ENCODE data around the gene CDPF1. TPM values are rescaled to one million over a fixed set of nuclear protein-coding genes. Genes with fewer than 3 reads are reported as not detected.

The CDPF1 gene
- total RNA-seq, 2 experiments from 2014 or later = 15.4 to 17.4 TPM

DNA sequence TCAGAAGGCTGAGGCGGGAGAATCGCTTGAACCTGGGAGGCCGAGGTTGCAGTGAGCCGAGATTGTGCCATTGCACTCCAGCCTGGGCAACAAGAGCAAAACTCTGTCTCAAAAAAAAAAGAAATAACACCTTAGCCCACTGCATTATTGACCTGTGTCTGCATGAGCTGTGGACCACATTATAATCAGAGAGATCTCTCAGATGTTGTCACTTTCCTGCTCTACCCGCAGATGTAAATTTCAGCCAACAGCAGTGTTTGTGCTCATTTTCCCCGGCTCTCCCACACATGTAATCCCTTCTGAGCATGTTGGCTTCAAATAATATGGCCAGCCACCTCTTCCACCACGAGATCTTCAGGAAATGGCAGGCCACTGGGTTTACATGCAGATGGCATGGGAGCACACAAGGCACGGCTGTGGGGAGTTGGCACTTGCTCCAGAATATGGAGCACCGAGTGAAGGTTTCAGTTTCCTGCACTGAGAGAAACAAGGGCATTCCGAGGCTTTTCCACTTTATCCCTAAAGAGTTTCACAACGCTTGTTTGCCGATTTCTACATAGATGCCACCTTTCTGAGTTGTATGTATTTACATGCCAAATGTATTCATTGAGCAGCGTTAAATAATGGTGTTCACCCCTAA lies 19.7 kb downstream of the CDPF1 start:
- POLR2A ChIA-PET = no interaction called here
- DNase-seq (ENCODE audit: low spot score) = no peak
- CTCF ChIA-PET (ENCODE audit: unreplicated experiment) = no interaction called here
- Histone ChIP-seq H3K79me2 (ENCODE audit: insufficient read depth, low read depth, low read length) (no peaks in the 10 kb centered on the region), H3K9me3 (ENCODE audit: low read length) (no peaks in the 10 kb centered on the region), H2AFZ (ENCODE audit: low read length) (no peak overlapping the region), H4K20me1 (ENCODE audit: insufficient read depth, low read length) (no peaks in the 10 kb centered on the region), H3K4me1 (ENCODE audit: insufficient read depth, low read length, poor library complexity, severe bottlenecking) (peaks cover 8% of the 10 kb centered on the region), H3K4me2 (ENCODE audit: low read length) (no peak overlapping the region), H3K36me3 (ENCODE audit: insufficient read depth, low read length) (no peaks in the 10 kb centered on the region), H3K27ac (ENCODE audit: low read depth, low read length, poor library complexity, severe bottlenecking) (no peak overlapping the region), H3K4me3 (ENCODE audit: low read depth, low read length, poor library complexity, severe bottlenecking) (no peak overlapping the region), H3K9me2 (ENCODE audit: insufficient read depth, low read length) (no peaks in the 10 kb centered on the region)
- no peak for TF ChIP-seq EZH2phosphoT487 (IDR thresholded peaks at IDR 0.05; ENCODE audit: borderline replicate concordance, low read depth, low read length)
- TF ChIP-seq, protein P1, sequence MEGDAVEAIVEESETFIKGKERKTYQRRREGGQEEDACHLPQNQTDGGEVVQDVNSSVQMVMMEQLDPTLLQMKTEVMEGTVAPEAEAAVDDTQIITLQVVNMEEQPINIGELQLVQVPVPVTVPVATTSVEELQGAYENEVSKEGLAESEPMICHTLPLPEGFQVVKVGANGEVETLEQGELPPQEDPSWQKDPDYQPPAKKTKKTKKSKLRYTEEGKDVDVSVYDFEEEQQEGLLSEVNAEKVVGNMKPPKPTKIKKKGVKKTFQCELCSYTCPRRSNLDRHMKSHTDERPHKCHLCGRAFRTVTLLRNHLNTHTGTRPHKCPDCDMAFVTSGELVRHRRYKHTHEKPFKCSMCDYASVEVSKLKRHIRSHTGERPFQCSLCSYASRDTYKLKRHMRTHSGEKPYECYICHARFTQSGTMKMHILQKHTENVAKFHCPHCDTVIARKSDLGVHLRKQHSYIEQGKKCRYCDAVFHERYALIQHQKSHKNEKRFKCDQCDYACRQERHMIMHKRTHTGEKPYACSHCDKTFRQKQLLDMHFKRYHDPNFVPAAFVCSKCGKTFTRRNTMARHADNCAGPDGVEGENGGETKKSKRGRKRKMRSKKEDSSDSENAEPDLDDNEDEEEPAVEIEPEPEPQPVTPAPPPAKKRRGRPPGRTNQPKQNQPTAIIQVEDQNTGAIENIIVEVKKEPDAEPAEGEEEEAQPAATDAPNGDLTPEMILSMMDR (conservative IDR thresholded peaks at IDR 0.05; ENCODE audit: low read length) = no peak
- intact Hi-C loops (cut with micrococcal nuclease; ENCODE audit: unreplicated experiment) = no loop called here
- no TSS peak for BruUV-seq (replicated peaks)

DNA sequence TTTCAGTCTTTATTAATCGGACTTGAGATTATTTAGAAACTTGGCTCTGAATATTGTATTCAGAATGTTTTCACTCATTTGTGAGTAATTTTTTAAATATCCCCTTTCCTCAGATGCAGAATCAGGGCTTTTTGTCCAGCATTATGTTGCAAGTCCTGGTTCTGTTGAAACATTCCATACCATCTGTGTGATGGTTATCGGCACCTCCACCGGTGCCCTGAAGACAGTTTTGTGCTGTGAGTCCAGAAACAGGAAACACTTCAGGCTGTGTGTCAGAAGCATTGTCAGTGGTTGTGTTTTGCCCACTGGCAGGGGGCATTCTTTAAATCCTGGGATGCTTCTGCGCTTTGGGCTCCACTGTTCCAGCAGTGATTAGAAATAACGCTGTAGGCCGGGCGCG lies 20.4 kb downstream of the CDPF1 start:
- Histone ChIP-seq H3K4me2 (ENCODE audit: low read length) (no peak overlapping the region), H3K9me2 (ENCODE audit: insufficient read depth, low read length) (no peaks in the 10 kb centered on the region), H3K9me3 (ENCODE audit: low read length) (no peaks in the 10 kb centered on the region), H3K4me1 (ENCODE audit: insufficient read depth, low read length, poor library complexity, severe bottlenecking) (peaks cover 6% of the 10 kb centered on the region), H3K36me3 (ENCODE audit: insufficient read depth, low read length) (no peaks in the 10 kb centered on the region), H3K27ac (ENCODE audit: low read depth, low read length, poor library complexity, severe bottlenecking) (no peak overlapping the region), H2AFZ (ENCODE audit: low read length) (no peak overlapping the region), H4K20me1 (ENCODE audit: insufficient read depth, low read length) (no peaks in the 10 kb centered on the region), H3K79me2 (ENCODE audit: insufficient read depth, low read depth, low read length) (no peaks in the 10 kb centered on the region), H3K4me3 (ENCODE audit: low read depth, low read length, poor library complexity, severe bottlenecking) (no peak overlapping the region)
- no peak for TF ChIP-seq EZH2phosphoT487 (IDR thresholded peaks at IDR 0.05; ENCODE audit: borderline replicate concordance, low read depth, low read length)
- TF ChIP-seq, protein P1 (conservative IDR thresholded peaks at IDR 0.05; ENCODE audit: low read length) = no peak
- intact Hi-C loops (cut with micrococcal nuclease; ENCODE audit: unreplicated experiment) = no loop called here
- no peak for DNase-seq (ENCODE audit: low spot score)
- no TSS peak for BruUV-seq (replicated peaks)
- CTCF ChIA-PET (ENCODE audit: unreplicated experiment) = no interaction called here
- POLR2A ChIA-PET = no interaction called here

DNA sequence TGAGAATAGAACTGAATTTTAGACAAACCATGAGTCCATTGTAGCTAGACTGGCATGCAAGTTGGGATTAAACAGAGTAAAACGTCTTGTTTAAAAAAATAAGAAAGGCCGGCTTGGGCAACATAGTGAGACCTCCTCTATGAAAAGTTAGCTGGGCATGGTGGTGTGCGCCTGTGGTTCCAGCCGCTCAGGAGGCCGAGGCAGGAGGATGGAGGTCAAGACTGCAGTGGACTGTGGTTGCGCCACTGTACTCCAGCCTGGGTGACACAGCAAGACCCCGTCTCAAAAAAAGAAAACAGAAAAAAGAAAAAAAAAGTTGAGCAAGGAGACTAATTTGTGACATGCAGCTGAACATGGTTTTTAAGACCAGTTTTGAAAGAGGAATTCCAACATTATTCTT lies 23.5 kb downstream of the CDPF1 start:
- CTCF ChIA-PET (ENCODE audit: unreplicated experiment) = no interaction called here
- POLR2A ChIA-PET = interaction anchor here (1.3 kb wide), 1 partner anchor 10 kb away, joined by 4 read pairs; no protein-coding TSS in a partner anchor
- Histone ChIP-seq H2AFZ (ENCODE audit: low read length) (no peak overlapping the region), H3K79me2 (ENCODE audit: insufficient read depth, low read depth, low read length) (no peaks in the 10 kb centered on the region), H3K27ac (ENCODE audit: low read depth, low read length, poor library complexity, severe bottlenecking) (no peak overlapping the region), H3K4me1 (ENCODE audit: insufficient read depth, low read length, poor library complexity, severe bottlenecking) (no peaks in the 10 kb centered on the region), H4K20me1 (ENCODE audit: insufficient read depth, low read length) (no peaks in the 10 kb centered on the region), H3K4me3 (ENCODE audit: low read depth, low read length, poor library complexity, severe bottlenecking) (no peak overlapping the region), H3K9me3 (ENCODE audit: low read length) (no peaks in the 10 kb centered on the region), H3K9me2 (ENCODE audit: insufficient read depth, low read length) (no peaks in the 10 kb centered on the region), H3K4me2 (ENCODE audit: low read length) (no peak overlapping the region), H3K36me3 (ENCODE audit: insufficient read depth, low read length) (no peaks in the 10 kb centered on the region)
- BruUV-seq (replicated peaks) = no TSS peak
- no peak for TF ChIP-seq EZH2phosphoT487 (IDR thresholded peaks at IDR 0.05; ENCODE audit: borderline replicate concordance, low read depth, low read length)
- TF ChIP-seq, protein P1 (conservative IDR thresholded peaks at IDR 0.05; ENCODE audit: low read length) = no peak
- DNase-seq (ENCODE audit: low spot score) = no peak
- intact Hi-C loops (cut with micrococcal nuclease; ENCODE audit: unreplicated experiment) = no loop called here

Data from OCI-LY7 (cell line).